Heart right ventricle (tissue), 16 donors: Measurements from ENCODE around the gene TUT7. TPM values are rescaled to one million over a fixed set of nuclear protein-coding genes. Genes with fewer than 3 reads are reported as not detected.

Source experiments
- ATAC-seq, 8 donors: fragments of 200-7000 bp; cut with Tn5 transposase; one replicate each; pipeline ENCODE4 v1.9.1; 2020; ENCODE audit warnings: mild to moderate bottlenecking in 8 of 8, moderate library complexity in 8 of 8, moderate number of reproducible peaks in 1 of 8
- DNase-seq, 2 donors: peaks; one replicate each; pipeline ENCODE4 v3.0.0-alpha.2; 2020
- H3K27ac ChIP-seq, 10 donors: fragments of 200-600 bp; sonication (generic) in 2 of 10; one replicate each; pipeline versions ENCODE4 v1.5.0 to v1.8.0; 2020 to 2022; ENCODE audit warnings: mild to moderate bottlenecking in 3 of 10
- H3K27me3 ChIP-seq, 7 donors: fragments of 200-600 bp; one replicate each; pipeline ENCODE4 v1.8.0; 2021 to 2022; ENCODE audit warnings: mild to moderate bottlenecking in 2 of 7
- H3K36me3 ChIP-seq, 9 donors: fragments of 200-600 bp; sonication (generic) in 1 of 9; one replicate each; pipeline versions ENCODE4 v1.5.0 to v1.8.0; 2020 to 2022; ENCODE audit warnings: mild to moderate bottlenecking in 2 of 9
- H3K4me1 ChIP-seq, 9 donors: fragments of 200-600 bp; sonication (generic) in 1 of 9; one replicate each; pipeline versions ENCODE4 v1.5.0 to v1.8.0; 2020 to 2022; ENCODE audit warnings: mild to moderate bottlenecking in 4 of 9
- H3K4me3 ChIP-seq, 10 donors: fragments of 200-600 bp; sonication (generic) in 2 of 10; one replicate each; pipeline versions ENCODE4 v1.5.0 to v1.8.0; 2020 to 2022; ENCODE audit warnings: mild to moderate bottlenecking in 7 of 10, moderate library complexity in 2 of 10
- H3K9me3 ChIP-seq, 11 donors: fragments of 200-600 bp in 10 of 11; sonication (generic) in 2 of 11; one replicate each; pipeline versions ENCODE4 v1.5.0 to v1.8.0; 2013 to 2022; ENCODE audit warnings: mild to moderate bottlenecking in 2 of 11, control low read depth in 1 of 11, moderate library complexity in 1 of 11
- WGBS, 2 donors: extraction: QIAGEN DNeasy Blood & Tissue Kit; methylation state at CpG; one replicate each; pipeline ENCODE4 v1.1.7; 2013; ENCODE audit warnings: inconsistent platforms in 1 of 2; 5-methylcytosine and 5-hydroxymethylcytosine counted together
- intact Hi-C, 10 donors: fragments of 100-400 bp; cut with DNase I; formaldehyde crosslinking; loops; one replicate each; pipeline versions ENCODE4 v1.11.1 to v1.14.2; 2022
- polyA plus RNA-seq, 2 donors: library from polyadenylated mRNA; stranded (reverse); fragments of 200-250 nt; gene quantifications; one replicate each; pipeline ENCODE4 v1.2.3, GENCODE V29; 2013
- total RNA-seq, 10 donors: library from RNA; stranded (reverse); fragmentation: NEBNext Ultra II Directional in 3 of 10; extraction: Animal tissue kit (Norgen Biotek cat#: 25700) in 3 of 10; gene quantifications; one replicate each; pipeline versions ENCODE4 v1.2.1 to v1.2.4, GENCODE V29; 2021 to 2023
- TF ChIP-seq, protein P1 (sequence below), 9 donors: fragments of 200-600 bp; sonication (generic) in 2 of 9; IDR thresholded peaks; one replicate each; pipeline versions ENCODE4 v1.5.0 to v1.8.0; 2021 to 2022; ENCODE audit warnings: antibody characterized with exemption in 9 of 9, mild to moderate bottlenecking in 5 of 9, moderate library complexity in 1 of 9
- donor health status: Arrhythmogenic right ventricular cardiomyopathy.
- donor health status: ischemic (EF 13 %, LVEDD 7.1; RV severe dilation, severe dysfunction).
- donor health status: healthy with polysubstance abuse.
- donor health status: DM: no; HTN: yes; CAD: no.
- donor health status: DM: no; HTN: no; CAD: no.
- donor health status: ischemic (EF 25% LVEDD 6.9; RV normal size, moderate dysfunction).
- donor health status: ischemic (EF 25% LVEDD 5.7; RV mildly dilated, moderate dysfunction).
- donor health status: healthy.
- donor health status: DM: yes; HTN: yes; CAD: no.
- donor health status: Ischemic cardiomyopathy.
- donor health status: ischemic (EF 35%, LVEDD 5.7; RV mildly dilated, moderate dysfunction).
- donor health status: nonischemic (EF 11% LVEDD 7.7; RV severe dilation, severe dysfunction).
- donor health status: DM: yes; HTN: yes; CAD: no.
- donor health status: PGD.
- donor health status: ischemic (EF 29% LVEDD 5.4; RV normal size, mild dysfunction).
- donor health status: nonischemic (EF 23%, LVEDD 6.1; RV moderate dilation, normal function).

The TUT7 gene
- total and polyA plus RNA-seq, 12 donors, result 6.0 to 16.7 (median 14.2) TPM

DNA sequence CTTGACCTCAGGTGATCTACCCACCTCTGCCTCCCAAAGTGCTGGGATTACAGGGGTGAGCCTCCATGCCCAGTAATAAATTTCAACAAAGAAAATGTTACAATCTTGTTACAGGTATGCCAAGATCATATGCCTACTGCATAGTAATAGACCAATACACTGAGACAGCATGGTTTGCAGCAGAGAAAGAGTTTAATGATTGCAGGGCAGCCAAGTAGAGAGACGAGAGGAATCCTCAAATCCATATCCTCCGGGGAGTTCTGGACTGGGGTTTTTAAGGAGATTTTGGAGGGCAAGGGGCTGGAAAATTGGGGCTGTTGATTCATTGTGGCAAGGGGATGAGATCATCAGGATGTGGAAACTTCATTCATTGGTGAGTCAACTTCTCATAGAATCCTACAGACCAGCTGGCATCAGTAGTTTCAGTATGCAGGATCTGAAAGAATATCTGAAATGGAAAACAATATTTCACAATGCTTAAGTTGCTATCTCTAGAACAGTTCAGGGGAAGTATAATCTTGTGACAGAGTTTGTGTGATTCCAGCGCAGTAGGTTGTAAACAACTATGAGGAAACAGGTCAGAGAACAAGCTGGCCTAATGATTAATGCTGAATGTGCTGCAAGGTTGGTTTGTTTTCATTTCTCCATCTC, 14.8 kb upstream of the TUT7 start:
- peaks cover 0 to 12% (median 0%) of the 10 kb centered on the region in 9 donors for H3K4me1 ChIP-seq
- peak overlapping the region in 1 of 10 donors; percentile 59 for H3K27ac ChIP-seq
- intact Hi-C loops, result no loop called here
- no peak overlapping the region for H3K4me3 ChIP-seq
- H3K36me3 ChIP-seq, result no peaks in the 10 kb centered on the region
- no peak for DNase-seq
- TF ChIP-seq, protein P1, sequence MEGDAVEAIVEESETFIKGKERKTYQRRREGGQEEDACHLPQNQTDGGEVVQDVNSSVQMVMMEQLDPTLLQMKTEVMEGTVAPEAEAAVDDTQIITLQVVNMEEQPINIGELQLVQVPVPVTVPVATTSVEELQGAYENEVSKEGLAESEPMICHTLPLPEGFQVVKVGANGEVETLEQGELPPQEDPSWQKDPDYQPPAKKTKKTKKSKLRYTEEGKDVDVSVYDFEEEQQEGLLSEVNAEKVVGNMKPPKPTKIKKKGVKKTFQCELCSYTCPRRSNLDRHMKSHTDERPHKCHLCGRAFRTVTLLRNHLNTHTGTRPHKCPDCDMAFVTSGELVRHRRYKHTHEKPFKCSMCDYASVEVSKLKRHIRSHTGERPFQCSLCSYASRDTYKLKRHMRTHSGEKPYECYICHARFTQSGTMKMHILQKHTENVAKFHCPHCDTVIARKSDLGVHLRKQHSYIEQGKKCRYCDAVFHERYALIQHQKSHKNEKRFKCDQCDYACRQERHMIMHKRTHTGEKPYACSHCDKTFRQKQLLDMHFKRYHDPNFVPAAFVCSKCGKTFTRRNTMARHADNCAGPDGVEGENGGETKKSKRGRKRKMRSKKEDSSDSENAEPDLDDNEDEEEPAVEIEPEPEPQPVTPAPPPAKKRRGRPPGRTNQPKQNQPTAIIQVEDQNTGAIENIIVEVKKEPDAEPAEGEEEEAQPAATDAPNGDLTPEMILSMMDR (IDR thresholded peaks at IDR 0.05), result no peak
- H3K9me3 ChIP-seq, result peaks cover 0 to 54% (median 18%) of the 10 kb centered on the region in 11 donors
- ATAC-seq, result peak in 2 of 8 donors; percentile 42 to 46
- H3K27me3 ChIP-seq, result peaks cover 0 to 8% (median 0%) of the 10 kb centered on the region in 7 donors
- WGBS, 2 donors, result 83 to 86% methylated on average over 3 of the region's 3 CpGs

DNA sequence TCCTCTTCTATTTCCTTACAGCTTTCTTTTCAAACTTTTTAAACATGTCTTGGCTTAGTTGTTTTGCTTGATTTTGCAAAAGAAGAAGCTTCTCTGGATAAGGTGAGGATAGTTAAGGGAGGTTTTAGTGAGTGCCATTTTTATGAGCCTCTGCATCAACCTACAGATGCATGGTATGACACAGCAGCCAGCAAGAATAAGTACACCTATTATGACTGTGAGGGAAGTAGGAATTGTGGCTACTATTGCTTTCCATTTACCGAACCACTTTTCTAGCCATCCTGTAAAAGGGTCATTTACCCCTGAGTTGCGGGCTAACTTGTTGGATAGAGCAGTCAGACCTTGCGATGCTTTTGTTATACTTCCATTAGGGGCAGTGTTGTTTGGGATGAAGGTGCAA, 7.0 kb upstream of the TUT7 start:
- TF ChIP-seq, protein P1 (IDR thresholded peaks at IDR 0.05), result no peak
- ATAC-seq (no peak), DNase-seq (no peak)
- Histone ChIP-seq H3K36me3 (no peaks in the 10 kb centered on the region), H3K9me3 (peaks cover 0 to 4% (median 0%) of the 10 kb centered on the region in 11 donors), H3K27me3 (no peaks in the 10 kb centered on the region), H3K27ac (no peak overlapping the region), H3K4me3 (no peak overlapping the region), H3K4me1 (peaks cover 0 to 17% (median 0%) of the 10 kb centered on the region in 9 donors)
- 88 to 89% methylated on average over 3 of the region's 3 CpGs for WGBS, 2 donors
- intact Hi-C loops, result no loop called here

DNA sequence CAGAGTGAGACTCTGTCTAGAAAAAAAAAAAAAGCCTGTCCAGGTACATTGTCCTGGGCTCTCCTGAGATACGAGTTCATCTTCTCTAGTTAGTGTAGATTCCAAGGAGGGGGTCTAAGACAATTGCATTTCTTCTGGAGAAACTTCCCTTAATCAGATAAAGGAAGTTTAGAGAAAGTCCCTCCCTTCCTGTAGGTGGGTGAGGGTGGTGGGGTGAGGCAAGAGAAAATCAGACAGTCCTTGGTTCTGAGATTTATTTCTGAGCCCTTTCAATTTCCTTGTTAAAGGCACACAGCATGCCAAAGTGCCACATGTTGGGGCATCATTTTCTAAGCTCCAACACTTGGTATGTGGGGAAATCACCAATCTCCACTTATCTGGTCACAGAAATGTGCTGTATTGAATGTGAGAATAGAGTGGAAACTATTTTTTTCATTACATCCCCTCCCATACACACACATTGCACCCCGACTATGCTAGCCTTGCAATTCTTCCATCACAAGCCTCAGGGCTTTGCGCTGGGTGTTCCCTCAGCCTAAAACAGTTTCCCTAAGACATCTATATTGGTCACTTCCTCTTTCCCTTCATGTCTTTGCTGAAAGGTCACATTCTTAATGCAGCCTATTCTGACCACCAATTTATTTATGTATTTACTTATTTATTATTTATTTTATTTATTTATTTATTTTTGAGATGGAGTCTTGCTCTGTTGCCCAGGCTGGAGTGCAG, 5.1 kb upstream of the TUT7 start:
- no peak overlapping the region for H3K4me3 ChIP-seq
- WGBS, 2 donors, result 65 to 76% methylated on average over 3 of the region's 3 CpGs
- H3K36me3 ChIP-seq, result no peaks in the 10 kb centered on the region
- TF ChIP-seq, protein P1 (IDR thresholded peaks at IDR 0.05), result no peak
- no peaks in the 10 kb centered on the region for H3K27me3 ChIP-seq
- H3K9me3 ChIP-seq, result no peaks in the 10 kb centered on the region
- intact Hi-C loops, result no loop called here
- peak in 3 of 8 donors; percentile 35 to 63 (median 58) for ATAC-seq
- DNase-seq, result no peak
- H3K27ac ChIP-seq, result peak overlapping the region in 1 of 10 donors; percentile 29
- H3K4me1 ChIP-seq, result peaks cover 0 to 23% (median 0%) of the 10 kb centered on the region in 9 donors

DNA sequence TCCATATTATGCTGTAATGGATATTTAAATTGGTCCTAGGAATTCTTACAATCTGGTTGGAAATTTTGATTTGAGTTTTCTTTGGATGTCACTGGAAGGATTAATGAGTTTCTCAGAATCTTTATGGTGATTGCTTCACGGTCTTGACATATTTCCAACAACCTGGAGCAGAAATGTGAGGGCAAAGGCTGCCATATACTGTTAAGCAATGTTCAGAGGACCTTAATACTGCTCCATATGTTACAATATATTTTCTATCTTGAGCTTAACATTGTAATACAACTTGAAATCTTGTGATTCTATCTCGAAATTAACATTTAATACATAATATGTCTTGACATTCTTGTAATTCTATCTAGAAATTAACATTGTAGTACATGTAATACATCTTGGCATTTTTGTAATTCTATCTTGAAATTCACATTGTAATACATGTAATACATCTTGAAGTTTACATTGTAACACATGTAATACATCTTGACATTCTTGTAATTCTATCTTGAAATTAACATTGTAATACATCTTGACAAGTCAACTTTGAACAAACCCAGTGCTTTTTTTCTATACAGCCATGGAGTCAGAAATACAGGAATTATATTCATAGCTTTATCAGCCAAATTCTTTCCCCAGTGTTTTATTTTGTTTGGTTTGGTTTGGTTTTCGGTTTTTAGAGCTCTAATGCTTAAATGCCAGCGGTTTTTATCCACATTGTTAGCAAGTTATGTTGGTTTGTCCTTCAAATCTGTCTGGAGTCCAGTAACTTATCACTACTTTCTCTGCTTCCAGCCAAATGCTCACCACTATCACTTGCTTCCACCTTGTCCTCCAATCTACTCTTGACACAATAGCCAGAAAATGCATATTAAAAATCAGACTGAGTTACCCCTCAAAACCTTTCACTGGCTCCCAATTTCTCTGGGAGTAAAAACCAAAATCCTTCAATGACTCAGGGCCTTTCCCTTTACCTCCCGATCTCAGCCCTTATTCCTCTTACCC, 3.0 kb upstream of the TUT7 start:
- Histone ChIP-seq H3K4me1 (peaks cover 7 to 35% (median 20%) of the 10 kb centered on the region in 9 donors), H3K9me3 (no peaks in the 10 kb centered on the region), H3K36me3 (peaks cover 0 to 6% (median 0%) of the 10 kb centered on the region in 9 donors), H3K27me3 (no peaks in the 10 kb centered on the region), H3K4me3 (no peak overlapping the region), H3K27ac (peak overlapping the region in 2 of 10 donors; percentile 2 to 15)
- DNase-seq, result no peak
- TF ChIP-seq, protein P1 (IDR thresholded peaks at IDR 0.05), result no peak
- WGBS, 2 donors, result 81 to 84% methylated on average over 5 of the region's 5 CpGs
- intact Hi-C loops, result no loop called here
- no peak for ATAC-seq
